Activated B cell treated with CpG ODN at 0.5 μM for 24 hours (primary cell): ENCODE data around the gene NKIRAS1. TPM values are rescaled to one million over a fixed set of nuclear protein-coding genes. Genes with fewer than 3 reads are reported as not detected.
A peak's percentile ranks its signal among the peaks of the same experiment; 100 is the strongest.
"Not testable (repeated sequence)": the region's sequence is repeated elsewhere in the genome, so short reads cannot be mapped to it uniquely, and the experiment has no call there.

ENCODE experiments used
- ATAC-seq: fragments of 200-7000 bp; cut with Tn5 transposase; one replicate; pipeline ENCODE4 v1.10.0; 2021; ENCODE audit warnings: low read depth, mild to moderate bottlenecking, moderate library complexity
- CTCF ChIA-PET: fragments of 350-600 bp; sonication (Branson Sonifier 250); formaldehyde crosslinking; loops from one replicate; lab custom pipeline; 2021; ENCODE audit warnings: antibody characterized with exemption; lab: Charles Lee
- POLR2A ChIA-PET: fragments of 350-600 bp; sonication (Branson Sonifier 250); formaldehyde crosslinking; loops from one replicate; lab custom pipeline; 2021; ENCODE audit warnings: antibody characterized with exemption; lab: Charles Lee
- DNase-seq: peaks from one replicate; pipeline ENCODE4 v3.0.0; 2022
- H3K27ac Mint-ChIP-seq: one replicate; pipeline ENCODE4 v1.8.0; 2020; ENCODE audit warnings: mixed read lengths
- H3K27me3 Mint-ChIP-seq: one replicate; pipeline ENCODE4 v1.8.0; 2021; ENCODE audit warnings: mixed read lengths
- H3K36me3 Mint-ChIP-seq: one replicate; pipeline ENCODE4 v1.8.0; 2021; ENCODE audit warnings: low read depth, mixed read lengths
- H3K4me1 Mint-ChIP-seq: one replicate; pipeline ENCODE4 v1.8.0; 2021; ENCODE audit warnings: mixed read lengths
- H3K4me3 Mint-ChIP-seq: one replicate; pipeline ENCODE4 v1.8.0; 2020; ENCODE audit warnings: mild to moderate bottlenecking, mixed read lengths
- H3K9me3 Mint-ChIP-seq: one replicate; pipeline ENCODE4 v1.8.0; 2020; ENCODE audit warnings: mixed read lengths
- intact Hi-C: fragments of 100-400 bp; cut with micrococcal nuclease; formaldehyde crosslinking; loops from one replicate; pipeline ENCODE4 v1.15.1; 2024
- total RNA-seq: library from RNA; stranded (reverse); gene quantifications from 2 replicates; pipeline ENCODE4 v1.2.3, GENCODE V29; 2022
- TF ChIP-seq, protein P1 (sequence below): fragments of 200-600 bp; IDR thresholded peaks from one replicate; pipeline ENCODE4 v1.8.0; 2022; ENCODE audit warnings: antibody characterized with exemption, mild to moderate bottlenecking

Gene NKIRAS1
- total RNA-seq, 1 donor from 2014 or later, result 3.4 TPM

DNA sequence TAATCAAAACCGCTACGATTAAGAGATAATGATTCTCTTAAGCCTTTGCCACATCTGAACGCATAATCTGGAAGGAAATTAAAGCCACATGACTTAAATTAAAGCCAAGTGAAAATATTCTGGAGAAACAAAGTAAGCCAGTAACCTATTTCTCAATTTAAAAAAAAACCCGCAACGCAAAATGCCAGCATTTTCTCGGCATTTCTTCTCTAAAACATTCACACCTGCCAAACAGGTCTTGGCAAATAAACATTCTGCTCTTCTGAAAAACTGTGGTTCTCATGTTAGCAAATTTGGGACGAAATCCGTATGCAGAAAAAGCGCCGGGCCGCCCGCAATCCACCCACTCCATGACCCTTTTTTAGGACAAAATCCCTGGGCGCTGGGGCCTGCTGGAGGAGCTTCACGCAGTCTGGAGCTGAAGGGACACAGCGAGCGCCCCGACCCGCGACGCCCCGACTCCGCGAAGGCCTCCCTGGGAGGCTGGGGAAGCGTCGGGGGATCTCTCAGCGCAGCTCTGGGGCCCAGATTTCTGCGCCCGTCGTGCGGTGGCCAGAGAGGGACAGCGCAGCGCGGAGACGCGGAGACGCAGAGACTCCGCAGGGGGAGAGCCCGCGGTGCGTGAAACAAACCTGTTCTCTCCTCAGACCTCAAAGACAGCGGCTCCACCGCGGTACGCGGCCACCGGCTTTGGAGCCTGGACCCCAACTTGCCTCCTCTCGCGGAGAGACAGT, 471 bp downstream of the NKIRAS1 start:
- CTCF ChIA-PET, result interaction anchor here (0.7 to 1.7 kb wide), 6 partner anchors 27 to 154 kb away, joined by 3 to 9 read pairs (median 4); no protein-coding TSS in a partner anchor
- Mint-ChIP-seq H3K4me1 (peaks cover 51% of the 10 kb centered on the region), H3K27me3 (no peaks in the 10 kb centered on the region), H3K27ac (peak overlapping the region; percentile 95), H3K4me3 (peak overlapping the region; percentile 98), H3K9me3 (no peaks in the 10 kb centered on the region), H3K36me3 (peaks cover 46% of the 10 kb centered on the region)
- TF ChIP-seq, protein P1, sequence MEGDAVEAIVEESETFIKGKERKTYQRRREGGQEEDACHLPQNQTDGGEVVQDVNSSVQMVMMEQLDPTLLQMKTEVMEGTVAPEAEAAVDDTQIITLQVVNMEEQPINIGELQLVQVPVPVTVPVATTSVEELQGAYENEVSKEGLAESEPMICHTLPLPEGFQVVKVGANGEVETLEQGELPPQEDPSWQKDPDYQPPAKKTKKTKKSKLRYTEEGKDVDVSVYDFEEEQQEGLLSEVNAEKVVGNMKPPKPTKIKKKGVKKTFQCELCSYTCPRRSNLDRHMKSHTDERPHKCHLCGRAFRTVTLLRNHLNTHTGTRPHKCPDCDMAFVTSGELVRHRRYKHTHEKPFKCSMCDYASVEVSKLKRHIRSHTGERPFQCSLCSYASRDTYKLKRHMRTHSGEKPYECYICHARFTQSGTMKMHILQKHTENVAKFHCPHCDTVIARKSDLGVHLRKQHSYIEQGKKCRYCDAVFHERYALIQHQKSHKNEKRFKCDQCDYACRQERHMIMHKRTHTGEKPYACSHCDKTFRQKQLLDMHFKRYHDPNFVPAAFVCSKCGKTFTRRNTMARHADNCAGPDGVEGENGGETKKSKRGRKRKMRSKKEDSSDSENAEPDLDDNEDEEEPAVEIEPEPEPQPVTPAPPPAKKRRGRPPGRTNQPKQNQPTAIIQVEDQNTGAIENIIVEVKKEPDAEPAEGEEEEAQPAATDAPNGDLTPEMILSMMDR, result no peak
- POLR2A ChIA-PET, result interaction anchor here (0.6 to 5.5 kb wide), 34 partner anchors 9 to 1873 kb away, joined by 3 to 124 read pairs (median 4); partner anchors contain the start of genes NGLY1 and NR1D2
- intact Hi-C loops, result loop anchor here (2.0 to 10.0 kb wide), 3 partner anchors 154 to 714 kb away; partner anchors contain the start of genes THRB and UBE2E2
- DNase-seq, result no peak
- ATAC-seq, result peak; percentile 35

DNA sequence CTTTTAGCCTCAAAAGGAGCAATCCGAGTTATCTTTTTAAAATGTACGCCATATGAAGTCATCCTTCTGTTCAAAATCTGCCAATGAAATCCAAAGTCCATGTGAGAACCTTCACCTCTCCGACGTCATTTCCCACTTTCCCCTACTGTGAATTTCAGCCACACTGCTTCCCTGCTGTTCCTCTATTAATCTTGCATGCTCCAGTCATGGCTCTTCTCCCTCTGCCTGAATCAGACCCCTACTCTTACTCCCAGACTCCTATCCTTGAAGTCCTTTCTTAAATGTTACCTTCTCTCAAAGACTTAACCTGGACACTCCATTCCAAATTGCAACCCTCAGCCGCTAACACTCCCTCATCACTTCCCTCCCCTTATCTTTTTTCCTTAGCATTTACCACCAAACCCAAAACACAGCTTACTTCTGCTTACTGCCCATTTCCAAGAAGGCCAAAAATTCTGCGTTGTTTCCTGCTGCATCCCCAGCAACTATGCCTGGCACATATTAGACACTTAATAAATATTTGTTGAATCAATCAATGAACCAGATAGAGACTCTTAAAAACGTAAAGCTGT, 1.2 kb downstream of the NKIRAS1 start:
- H3K4me1 Mint-ChIP-seq, result peaks cover 45% of the 10 kb centered on the region
- no peaks in the 10 kb centered on the region for H3K27me3 Mint-ChIP-seq
- CTCF ChIA-PET, result interaction anchor here (1.2 to 1.7 kb wide), 3 partner anchors 27 to 106 kb away, joined by 4 to 9 read pairs (median 5); no protein-coding TSS in a partner anchor
- H3K27ac Mint-ChIP-seq, result peak overlapping the region; percentile 32
- H3K9me3 Mint-ChIP-seq, result no peaks in the 10 kb centered on the region
- H3K36me3 Mint-ChIP-seq, result peaks cover 41% of the 10 kb centered on the region
- ATAC-seq (no peak), DNase-seq (no peak)
- TF ChIP-seq, protein P1, result no peak
- intact Hi-C loops, result loop anchor here (2.0 to 10.0 kb wide), 3 partner anchors 153 to 713 kb away; partner anchors contain the start of genes THRB and UBE2E2
- POLR2A ChIA-PET, result interaction anchor here (1.1 to 5.5 kb wide), 3 partner anchors 19 to 57 kb away, joined by 3 to 124 read pairs (median 12); partner anchors contain the start of gene NR1D2
- H3K4me3 Mint-ChIP-seq, result peak overlapping the region; percentile 98

DNA sequence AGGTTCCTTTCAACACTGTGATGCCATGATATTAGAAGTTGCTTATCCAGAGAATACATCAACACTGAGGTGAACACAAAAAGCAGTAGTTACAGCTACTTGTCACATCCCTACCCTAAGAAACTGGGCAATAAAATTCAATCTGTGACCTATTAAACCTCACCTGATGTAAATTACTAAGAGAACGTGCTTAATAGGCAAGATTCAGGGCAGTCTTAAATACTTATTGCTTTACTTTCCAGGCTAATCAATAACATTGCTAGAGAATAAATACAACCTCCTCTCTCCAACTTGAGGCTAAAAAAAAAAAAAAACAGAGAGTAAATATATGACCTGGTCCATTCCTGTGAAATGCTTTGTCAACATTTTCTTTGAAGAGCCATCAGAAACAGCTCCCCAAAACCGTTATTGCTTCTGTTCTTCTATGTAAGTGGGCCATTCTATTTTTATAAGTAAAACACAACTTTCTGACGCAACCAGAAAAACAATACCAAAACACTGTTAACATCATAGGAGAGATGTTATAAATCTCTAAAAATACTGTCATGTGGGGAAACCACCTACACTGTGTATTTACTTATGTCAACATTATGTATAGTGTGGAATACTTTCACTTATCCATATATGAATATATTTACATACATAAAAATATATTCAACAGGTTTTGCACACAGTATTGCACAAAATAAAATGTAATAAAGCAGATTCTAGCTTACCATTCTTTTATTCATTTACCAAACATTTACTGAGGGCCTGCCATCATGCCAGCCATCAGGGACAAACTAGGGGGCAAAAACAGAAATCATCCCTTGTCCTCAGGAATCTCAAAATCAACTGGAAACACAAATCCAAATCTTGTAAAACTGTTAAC, 2.7 kb downstream of the NKIRAS1 start:
- ChIA-PET CTCF (no interaction called here), POLR2A (interaction anchor here (0.6 kb wide), 1 partner anchor 323 kb away, joined by 3 read pairs; no protein-coding TSS in a partner anchor)
- TF ChIP-seq, protein P1, result no peak
- no peaks in the 10 kb centered on the region for H3K27me3 Mint-ChIP-seq
- intact Hi-C loops, result loop anchor here (10.0 kb wide), 1 partner anchor 581 kb away; the partner anchor contains the start of gene THRB
- no peak overlapping the region for H3K4me3 Mint-ChIP-seq
- DNase-seq (no peak), ATAC-seq (no peak)
- peaks cover 30% of the 10 kb centered on the region for H3K4me1 Mint-ChIP-seq
- no peak overlapping the region for H3K27ac Mint-ChIP-seq
- no peaks in the 10 kb centered on the region for H3K9me3 Mint-ChIP-seq
- H3K36me3 Mint-ChIP-seq, result peaks cover 30% of the 10 kb centered on the region

DNA sequence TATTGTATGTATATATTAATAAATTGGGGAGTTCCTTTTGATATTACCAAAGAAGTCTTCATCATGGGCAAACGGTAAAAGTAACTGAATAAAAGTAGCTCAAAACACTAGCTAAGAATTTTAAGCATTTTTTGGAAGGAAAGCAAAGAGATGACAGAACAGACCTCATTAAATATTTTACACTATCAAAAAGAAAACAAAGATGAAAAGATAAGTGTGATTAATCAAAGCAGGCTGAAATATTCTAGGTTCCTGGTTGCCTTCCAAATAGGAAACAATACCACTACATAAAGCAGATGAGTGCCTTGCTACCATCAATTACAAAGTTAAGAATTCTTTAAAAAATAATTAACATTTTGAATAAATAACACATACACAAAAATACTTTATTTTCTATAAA, 3.6 kb downstream of the NKIRAS1 start:
- DNase-seq, result no peak
- no peak overlapping the region for H3K27ac Mint-ChIP-seq
- H3K4me3 Mint-ChIP-seq, result no peak overlapping the region
- ChIA-PET CTCF (no interaction called here), POLR2A (no interaction called here)
- H3K9me3 Mint-ChIP-seq, result no peaks in the 10 kb centered on the region
- ATAC-seq, result no peak
- intact Hi-C loops, result loop anchor here (10.0 kb wide), 1 partner anchor 582 kb away; the partner anchor contains the start of gene THRB
- TF ChIP-seq, protein P1, result no peak
- no peaks in the 10 kb centered on the region for H3K27me3 Mint-ChIP-seq
- peaks cover 20% of the 10 kb centered on the region for H3K36me3 Mint-ChIP-seq
- H3K4me1 Mint-ChIP-seq, result peaks cover 21% of the 10 kb centered on the region

DNA sequence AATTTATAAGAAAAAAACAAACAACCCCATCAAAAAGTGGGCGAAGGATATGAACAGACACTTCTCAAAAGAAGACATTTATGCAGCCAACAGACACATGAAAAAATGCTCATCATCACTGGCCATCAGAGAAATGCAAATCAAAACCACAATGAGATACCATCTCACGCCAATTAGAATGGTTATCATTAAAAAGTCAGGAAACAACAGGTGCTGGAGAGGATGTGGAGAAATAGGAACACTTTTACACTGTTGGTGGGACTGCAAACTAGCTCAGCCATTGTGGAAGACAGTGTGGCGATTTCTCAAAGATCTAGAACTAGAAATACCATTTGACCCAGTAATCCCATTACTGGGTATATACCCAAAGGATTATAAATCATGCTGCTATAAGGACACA, 4.5 kb downstream of the NKIRAS1 start:
- not testable (repeated sequence) for H3K4me3 Mint-ChIP-seq
- intact Hi-C loops, result loop anchor here (10.0 kb wide), 1 partner anchor 582 kb away; the partner anchor contains the start of gene THRB

More for the DNA sequence above, 4.5 kb downstream of the NKIRAS1 start:
- POLR2A ChIA-PET, DNase-seq, CTCF ChIA-PET, H3K27ac Mint-ChIP-seq, ATAC-seq, H3K9me3 Mint-ChIP-seq, H3K27me3 Mint-ChIP-seq: not testable (repeated sequence)
- Mint-ChIP-seq H3K4me1 (peaks cover 14% of the 10 kb centered on the region), H3K36me3 (peaks cover 12% of the 10 kb centered on the region)
